Omental fat pad (tissue), 4 donors: ENCODE measurements around the gene DUSP10. TPM values are rescaled to one million over a fixed set of nuclear protein-coding genes. Genes with fewer than 3 reads are reported as not detected.

ENCODE experiments used
- ATAC-seq: fragments of 150-250 bp; one replicate; pipeline ENCODE4 v1.9.1; 2016; ENCODE audit warnings: mild to moderate bottlenecking, moderate library complexity; ENCODE audit not compliant: low FRiP score
- DNase-seq: peaks from one replicate; pipeline ENCODE4 v3.0.0-alpha.2; 2019; ENCODE audit warnings: low spot score
- CTCF ChIP-seq, 3 donors: fragments of 450-650 bp; IDR thresholded peaks; one replicate each; pipeline ENCODE4 v1.5.1; 2016 to 2017; ENCODE audit warnings: antibody characterized with exemption in 3 of 3, mild to moderate bottlenecking in 3 of 3, moderate library complexity in 2 of 3
- total RNA-seq, 4 donors: library from RNA; depleted of rRNA; stranded (reverse); fragments of >200 nt; gene quantifications; one replicate each; pipeline ENCODE4 v1.1.0, GENCODE V29; 2016

The DUSP10 gene
- total RNA-seq, 4 donors from 2014 or later, result 3.1 to 13.0 (median 10.2) TPM

DNA sequence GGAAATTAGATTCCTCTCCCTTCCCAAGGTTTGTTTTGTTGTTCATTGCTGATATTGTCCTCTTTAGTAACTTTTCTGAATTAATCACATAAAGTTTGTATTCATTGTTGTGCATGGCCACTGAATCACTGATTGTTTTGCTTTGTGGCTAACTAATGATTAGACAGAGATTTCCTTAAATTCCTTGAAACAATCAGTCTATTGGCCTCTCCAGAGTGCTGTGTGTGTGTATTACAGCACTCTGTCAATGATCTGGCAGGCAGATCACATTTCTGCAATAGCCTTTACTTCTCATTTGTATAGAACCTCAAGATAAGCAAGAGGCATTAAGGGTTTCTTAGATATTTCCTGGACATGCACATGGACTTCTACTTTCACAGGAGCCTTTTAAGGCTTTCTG lies 78.6 kb downstream of the DUSP10 start:
- no peak for TF ChIP-seq CTCF (IDR thresholded peaks at IDR 0.05)
- ATAC-seq, result no peak
- no peak for DNase-seq

DNA sequence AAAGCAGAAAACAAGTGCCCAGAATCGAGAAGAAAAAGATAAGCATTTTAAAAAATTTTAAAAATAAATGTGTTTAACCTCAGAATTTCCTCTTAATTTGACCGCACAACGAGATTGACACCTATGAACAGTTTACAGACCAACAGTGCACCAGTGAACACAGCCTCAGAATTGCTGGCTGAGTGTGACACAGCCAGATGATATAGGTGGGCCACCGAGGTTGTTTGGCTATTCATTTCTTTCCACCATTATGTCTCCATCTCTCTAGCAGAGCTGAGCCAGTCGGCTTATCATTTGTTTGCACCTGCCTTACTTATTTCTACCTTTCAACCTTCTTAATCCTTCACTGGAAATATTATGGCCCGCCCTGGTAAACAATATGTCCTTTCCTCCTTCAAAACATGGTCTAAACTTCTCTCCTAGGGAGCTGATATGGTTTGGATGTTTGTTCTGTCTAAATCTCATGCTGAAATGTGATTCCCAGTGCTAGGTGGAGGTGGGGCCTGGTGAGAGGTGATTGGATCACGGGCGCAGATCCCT lies 86.1 kb downstream of the DUSP10 start:
- no peak for DNase-seq
- no peak for TF ChIP-seq CTCF (IDR thresholded peaks at IDR 0.05)
- ATAC-seq, result no peak
